ENCODE data around the gene DOCK4. TPM values are rescaled to one million over a fixed set of nuclear protein-coding genes. Genes with fewer than 3 reads are reported as not detected.

DOCK4 gene
- total RNA-seq, 1 experiment from 2014 or later, result 20.4 TPM

- TF ChIP-seq ARID4B (CRISPR knock-in tag; IDR thresholded peaks at IDR 0.05; ENCODE audit: borderline replicate concordance) (no peak), E2F5 (CRISPR knock-in tag; IDR thresholded peaks at IDR 0.05) (no peak), ZNF263 (CRISPR knock-in tag; IDR thresholded peaks at IDR 0.05; ENCODE audit: low read depth) (no peak), CDX4 (CRISPR knock-in tag; IDR thresholded peaks at IDR 0.05; ENCODE audit: borderline replicate concordance) (no peak), FOXP4 (CRISPR knock-in tag; IDR thresholded peaks at IDR 0.05) (no peak), FOXP1 (CRISPR knock-in tag; IDR thresholded peaks at IDR 0.05; ENCODE audit: borderline replicate concordance) (no peak), SP1 (CRISPR knock-in tag; conservative IDR thresholded peaks at IDR 0.05) (no peak), MLX (CRISPR knock-in tag; IDR thresholded peaks at IDR 0.05) (no peak)
Observed at GRCh38 chr7:111975346-111975745, 230.9 kb downstream of the DOCK4 start (continued).

- ChIA-PET CTCF (no interaction called here), POLR2A (no interaction called here)
- ATAC-seq (no peak), DNase-seq (ENCODE audit: low spot score) (no peak)
- Mint-ChIP-seq H3K9me3 (no peaks in the 10 kb centered on the region), H3K27ac (no peak overlapping the region), H3K27me3 (ENCODE audit: low read depth) (no peaks in the 10 kb centered on the region), H3K36me3 (no peaks in the 10 kb centered on the region), H3K4me1 (peaks cover 24% of the 10 kb centered on the region), H3K4me3 (no peak overlapping the region)
- TF ChIP-seq CREM (CRISPR knock-in tag; IDR thresholded peaks at IDR 0.05), result no peak
- no peak for TF ChIP-seq FOXK1 (CRISPR knock-in tag; IDR thresholded peaks at IDR 0.05)
- TF ChIP-seq PREB (CRISPR knock-in tag; IDR thresholded peaks at IDR 0.05; ENCODE audit: borderline replicate concordance), result no peak
- no peak for TF ChIP-seq ZNF219 (CRISPR knock-in tag; IDR thresholded peaks at IDR 0.05; ENCODE audit: borderline replicate concordance)
- TF ChIP-seq EMX1 (CRISPR knock-in tag; IDR thresholded peaks at IDR 0.05), result no peak
- TF ChIP-seq ELF4 (CRISPR knock-in tag; IDR thresholded peaks at IDR 0.05; ENCODE audit: low read depth), result no peak
- no peak for TF ChIP-seq IRF1 (CRISPR knock-in tag; IDR thresholded peaks at IDR 0.05)
- no peak for TF ChIP-seq HMGA2 (CRISPR knock-in tag; IDR thresholded peaks at IDR 0.05)
- no peak for TF ChIP-seq FOXP4 (CRISPR knock-in tag; IDR thresholded peaks at IDR 0.05)
- no peak for TF ChIP-seq ZBTB43 (CRISPR knock-in tag; IDR thresholded peaks at IDR 0.05)
- no peak for TF ChIP-seq USF1 (CRISPR knock-in tag; IDR thresholded peaks at IDR 0.05)
Observed at GRCh38 chr7:111960984-111961383, 245.2 kb downstream of the DOCK4 start.
